HG03045 (cell line): ENCODE measurements around the gene ANGEL2.
"Not testable (repeated sequence)": the region's sequence is repeated elsewhere in the genome, so short reads cannot be mapped to it uniquely, and the experiment has no call there.

ENCODE experiments used
- ATAC-seq: cut with Tn5 transposase; IDR thresholded peaks from one replicate; pipeline ENCODE4 v1.9.1; 2021; ENCODE audit warnings: mild to moderate bottlenecking, moderate library complexity; ENCODE audit not compliant: unreplicated experiment

Gene ANGEL2

GRCh38 chr1:213020016-213020415, 4.3 kb upstream of the ANGEL2 start:
- ATAC-seq = no peak

- ATAC-seq = no peak
These were observed 3.8 kb upstream of the ANGEL2 start for GRCh38 chr1:213019450-213019849.

GRCh38 chr1:213017447-213018273, 2.0 kb upstream of the ANGEL2 start:
- no peak for ATAC-seq

- no peak for ATAC-seq
These were observed 1.0 kb downstream of the ANGEL2 start for GRCh38 chr1:213014642-213015041.

- no peak for ATAC-seq
These were observed 7.1 kb downstream of the ANGEL2 start for GRCh38 chr1:213008564-213008963.

GRCh38 chr1:213003256-213003655, 12.4 kb downstream of the ANGEL2 start:
- peak; percentile 69 for ATAC-seq

- no peak for ATAC-seq
These were observed 20.7 kb downstream of the ANGEL2 start for GRCh38 chr1:212994926-212995325.

GRCh38 chr1:212993960-212994359, 21.7 kb downstream of the ANGEL2 start:
- not testable (repeated sequence) for ATAC-seq

- ATAC-seq = no peak
These were observed 25.4 kb downstream of the ANGEL2 start for GRCh38 chr1:212990276-212990675.

- no peak for ATAC-seq
These were observed 27.9 kb downstream of the ANGEL2 start for GRCh38 chr1:212987702-212988322.

GRCh38 chr1:212986551-212986950, 29.1 kb downstream of the ANGEL2 start:
- ATAC-seq = no peak

- no peak for ATAC-seq
These were observed 31.0 kb downstream of the ANGEL2 start for GRCh38 chr1:212984522-212985291.

GRCh38 chr1:212983482-212983881, 32.2 kb downstream of the ANGEL2 start:
- no peak for ATAC-seq

- ATAC-seq = no peak
These were observed 33.1 kb downstream of the ANGEL2 start for GRCh38 chr1:212982430-212983152.

GRCh38 chr1:212981571-212982328, 33.9 kb downstream of the ANGEL2 start:
- peak; percentile 42 for ATAC-seq

- no peak for ATAC-seq
These were observed 34.6 kb downstream of the ANGEL2 start for GRCh38 chr1:212981025-212981495.

- no peak for ATAC-seq
These were observed 35.4 kb downstream of the ANGEL2 start for GRCh38 chr1:212980123-212980785.

GRCh38 chr1:212979340-212980122, 36.1 kb downstream of the ANGEL2 start:
- ATAC-seq = peak; percentile 70
